ENCODE measurements around the gene SYCE1L. TPM values are rescaled to one million over a fixed set of nuclear protein-coding genes. Genes with fewer than 3 reads are reported as not detected.
A peak's percentile ranks its signal among the peaks of the same experiment; 100 is the strongest.
"Not testable (repeated sequence)": the region's sequence is repeated elsewhere in the genome, so short reads cannot be mapped to it uniquely, and the experiment has no call there.

Gene SYCE1L
- 1 to 10 TPM; 7.8 to 7.9 TPM for total RNA-seq
- 20.7 TPM for polyA plus RNA-seq (ENCODE audit: insufficient read depth, low read depth, low replicate concordance)
- long read RNA-seq, donor 1, partial matches to known transcripts, result 0 of 1 reads
- long read RNA-seq, donor 1, other reads (novel, unspliced or antisense), result 0 of 1 reads
- long read RNA-seq, donor 2, result 0 reads

GRCh38 chr16:77199211-77199610, at the start of gene SYCE1L:
SYCE1L (plus strand) TSS chr16:77199408; CDS start chr16:77199452, 44 bp downstream.
- no peak within 1 kb of the TSS for H3K27ac ChIP-seq
- H3K27me3 ChIP-seq, result no peaks in the 10 kb centered on the region
- no peak for TF ChIP-seq POLR2A (IDR thresholded peaks at IDR 0.05)
- TF ChIP-seq CTCF (IDR thresholded peaks at IDR 0.05), result no peak
- no peaks in the 10 kb centered on the region for H3K9me3 ChIP-seq
- intact Hi-C loops (cut with DNase I; ENCODE audit: low total_unique reads), result no loop called here
- WGBS, 2 donors, result 70 to 79% methylated on average over 16 to 18 of the region's 18 CpGs
- H3K4me3 ChIP-seq, result peak within 1 kb of the TSS; percentile 15 to 36
- no peaks in the 10 kb centered on the region for H3K36me3 ChIP-seq (ENCODE audit: low read depth, missing control alignments)
- no peaks in the 10 kb centered on the region for H3K4me1 ChIP-seq
- DNase-seq, result peak; percentile 80

GRCh38 chr16:77157346-77158058, 41.7 kb upstream of the SYCE1L start:
- no peak overlapping the region for H3K4me3 ChIP-seq
- intact Hi-C loops (cut with DNase I; ENCODE audit: low total_unique reads), result no loop called here
- 30 to 44% methylated on average over 3 of the region's 3 CpGs for WGBS, 2 donors
- TF ChIP-seq POLR2A (IDR thresholded peaks at IDR 0.05) (no peak), CTCF (IDR thresholded peaks at IDR 0.05) (no peak)
- H3K4me1 ChIP-seq, result no peaks in the 10 kb centered on the region
- DNase-seq, result no peak
- no peak overlapping the region for H3K27ac ChIP-seq
- H3K27me3 ChIP-seq, result no peaks in the 10 kb centered on the region
- no peaks in the 10 kb centered on the region for H3K36me3 ChIP-seq (ENCODE audit: low read depth, missing control alignments)
- no peaks in the 10 kb centered on the region for H3K9me3 ChIP-seq

- H3K27ac ChIP-seq, result no peak overlapping the region
- TF ChIP-seq CTCF (IDR thresholded peaks at IDR 0.05), result no peak
- H3K4me1 ChIP-seq, result no peaks in the 10 kb centered on the region
- H3K9me3 ChIP-seq, result no peaks in the 10 kb centered on the region
- H3K27me3 ChIP-seq, result no peaks in the 10 kb centered on the region
- H3K36me3 ChIP-seq (ENCODE audit: low read depth, missing control alignments), result no peaks in the 10 kb centered on the region
- peak; percentile 39 for DNase-seq
- H3K4me3 ChIP-seq, result no peak overlapping the region
- 67 to 70% methylated on average over 6 of the region's 6 CpGs for WGBS, 2 donors
- intact Hi-C loops (cut with DNase I; ENCODE audit: low total_unique reads), result no loop called here
These were observed 40.9 kb upstream of the SYCE1L start for GRCh38 chr16:77158293-77158692.

GRCh38 chr16:77165006-77165405, 34.2 kb upstream of the SYCE1L start:
- H3K36me3 ChIP-seq (ENCODE audit: low read depth, missing control alignments), result no peaks in the 10 kb centered on the region
- no peak overlapping the region for H3K27ac ChIP-seq
- no peak for TF ChIP-seq CTCF (IDR thresholded peaks at IDR 0.05)
- TF ChIP-seq POLR2A (IDR thresholded peaks at IDR 0.05), result no peak
- intact Hi-C loops (cut with DNase I; ENCODE audit: low total_unique reads), result no loop called here
- 82 to 83% methylated on average over 2 of the region's 2 CpGs for WGBS, 2 donors
- H3K4me3 ChIP-seq, result no peak overlapping the region
- no peaks in the 10 kb centered on the region for H3K4me1 ChIP-seq
- no peaks in the 10 kb centered on the region for H3K9me3 ChIP-seq
- DNase-seq, result no peak
- no peaks in the 10 kb centered on the region for H3K27me3 ChIP-seq

- DNase-seq; H3K27ac ChIP-seq; intact Hi-C loops (cut with DNase I; ENCODE audit: low total_unique reads); H3K4me3 ChIP-seq; H3K27me3 ChIP-seq; H3K9me3 ChIP-seq; H3K36me3 ChIP-seq (ENCODE audit: low read depth, missing control alignments); H3K4me1 ChIP-seq: not testable (repeated sequence)
- WGBS, 2 donors, result 75 to 84% methylated on average over 9 of the region's 9 CpGs
These were observed 33.5 kb upstream of the SYCE1L start for GRCh38 chr16:77165536-77166236.

Measured in testis (tissue), 5 donors.